Smooth muscle cell of the pulmonary artery (primary cell): Measurements from ENCODE around the gene VPS52. TPM values are rescaled to one million over a fixed set of nuclear protein-coding genes. Genes with fewer than 3 reads are reported as not detected.

Experiments
- total RNA-seq: library from RNA; depleted of rRNA; stranded (reverse); fragments of >200 nt; gene quantifications from 2 replicates; pipeline ENCODE4 v1.2.3, GENCODE V29; 2014

The VPS52 gene, protein sequence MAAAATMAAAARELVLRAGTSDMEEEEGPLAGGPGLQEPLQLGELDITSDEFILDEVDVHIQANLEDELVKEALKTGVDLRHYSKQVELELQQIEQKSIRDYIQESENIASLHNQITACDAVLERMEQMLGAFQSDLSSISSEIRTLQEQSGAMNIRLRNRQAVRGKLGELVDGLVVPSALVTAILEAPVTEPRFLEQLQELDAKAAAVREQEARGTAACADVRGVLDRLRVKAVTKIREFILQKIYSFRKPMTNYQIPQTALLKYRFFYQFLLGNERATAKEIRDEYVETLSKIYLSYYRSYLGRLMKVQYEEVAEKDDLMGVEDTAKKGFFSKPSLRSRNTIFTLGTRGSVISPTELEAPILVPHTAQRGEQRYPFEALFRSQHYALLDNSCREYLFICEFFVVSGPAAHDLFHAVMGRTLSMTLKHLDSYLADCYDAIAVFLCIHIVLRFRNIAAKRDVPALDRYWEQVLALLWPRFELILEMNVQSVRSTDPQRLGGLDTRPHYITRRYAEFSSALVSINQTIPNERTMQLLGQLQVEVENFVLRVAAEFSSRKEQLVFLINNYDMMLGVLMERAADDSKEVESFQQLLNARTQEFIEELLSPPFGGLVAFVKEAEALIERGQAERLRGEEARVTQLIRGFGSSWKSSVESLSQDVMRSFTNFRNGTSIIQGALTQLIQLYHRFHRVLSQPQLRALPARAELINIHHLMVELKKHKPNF
- total RNA-seq: 40.2 and 44.2 TPM in 2 replicates

GRCh38 chr6:33271468-33272274 lies at the start of gene VPS52, which contains the start of gene RPS18:
TSS of gene VPS52 (minus strand) at chr6:33271876. CDS start at chr6:33271675, 201 bp downstream.
TSS of gene RPS18 (plus strand) at chr6:33272075. CDS start at chr6:33272120, 45 bp downstream.

GRCh38 chr6:33317669-33318425 lies 46.2 kb upstream of the VPS52 start, which contains the start of gene ZBTB22:
TSS of gene ZBTB22 (minus strand) at chr6:33317744. CDS start at chr6:33316916, 828 bp downstream.

DNA sequence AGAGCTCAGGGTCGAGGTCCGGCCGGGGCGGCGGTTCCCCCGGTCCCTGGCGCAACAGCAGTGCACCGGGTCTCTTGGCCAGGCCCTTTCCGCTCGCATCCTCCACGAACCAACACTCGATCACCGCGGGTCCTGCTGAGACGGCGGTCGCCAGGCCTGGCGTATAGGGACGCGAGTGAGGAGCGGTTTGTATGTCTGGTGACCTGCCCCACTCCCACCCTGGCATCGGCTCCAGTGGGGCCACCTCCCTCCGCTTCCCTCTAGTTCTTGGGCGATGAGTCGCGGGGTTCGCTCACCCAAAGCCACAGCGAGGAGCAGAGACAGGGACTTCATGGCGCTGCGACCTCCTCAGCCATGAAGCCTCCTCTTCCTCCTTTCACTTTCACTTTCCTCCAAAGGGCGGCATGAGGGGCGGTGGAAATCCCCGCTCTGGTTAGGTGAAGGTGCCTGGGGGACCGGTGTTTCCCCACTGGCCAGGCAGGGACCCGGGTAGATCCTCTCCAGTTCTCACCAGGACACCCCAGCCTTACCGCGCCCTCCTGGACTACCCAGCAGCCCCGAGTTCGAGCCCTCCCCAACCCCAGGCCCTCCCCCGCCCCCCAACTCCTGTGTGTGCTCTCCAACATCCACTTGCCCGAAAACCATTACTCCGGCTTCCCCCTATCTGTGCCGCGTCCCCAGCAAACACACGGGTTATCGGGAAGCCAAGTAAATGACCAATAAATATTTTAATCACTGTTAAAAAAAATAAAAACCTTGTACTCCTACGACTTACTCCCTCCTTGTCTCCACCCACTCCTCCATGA lies 42.2 kb upstream of the VPS52 start, which contains the start of gene TAPBP:
TAPBP (minus strand) TSS at position 370 of the 806 bp plus-strand sequence; CDS start at position 333, 37 bp downstream.

DNA sequence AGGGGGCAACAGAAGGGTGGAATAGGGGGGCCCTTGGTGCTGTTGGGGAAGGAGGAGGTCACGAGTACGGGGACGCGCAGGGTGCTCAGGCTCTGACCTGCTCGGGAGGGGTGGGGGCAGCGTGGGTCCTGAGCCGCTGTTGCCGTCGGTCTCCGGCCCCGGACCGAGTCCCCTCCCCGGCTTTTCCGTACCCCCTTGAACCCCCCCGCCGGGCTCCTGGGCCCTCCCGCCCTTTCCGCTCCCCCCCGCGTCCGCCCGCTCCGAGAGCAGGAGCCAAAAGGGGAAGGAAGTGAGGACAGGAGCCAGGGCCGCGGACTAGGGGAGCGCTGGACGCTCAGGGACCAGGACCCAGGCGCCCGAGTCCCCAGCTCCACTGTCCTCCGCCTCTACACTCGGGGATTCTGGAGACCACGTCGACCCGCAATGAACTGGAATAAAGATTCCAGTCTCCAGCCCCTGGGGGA lies 27.1 kb upstream of the VPS52 start, which contains the start of gene RGL2:
RGL2 (minus strand) TSS at position 170 of the 464 bp plus-strand sequence. CDS start 332 bp downstream, outside the sequence.

DNA sequence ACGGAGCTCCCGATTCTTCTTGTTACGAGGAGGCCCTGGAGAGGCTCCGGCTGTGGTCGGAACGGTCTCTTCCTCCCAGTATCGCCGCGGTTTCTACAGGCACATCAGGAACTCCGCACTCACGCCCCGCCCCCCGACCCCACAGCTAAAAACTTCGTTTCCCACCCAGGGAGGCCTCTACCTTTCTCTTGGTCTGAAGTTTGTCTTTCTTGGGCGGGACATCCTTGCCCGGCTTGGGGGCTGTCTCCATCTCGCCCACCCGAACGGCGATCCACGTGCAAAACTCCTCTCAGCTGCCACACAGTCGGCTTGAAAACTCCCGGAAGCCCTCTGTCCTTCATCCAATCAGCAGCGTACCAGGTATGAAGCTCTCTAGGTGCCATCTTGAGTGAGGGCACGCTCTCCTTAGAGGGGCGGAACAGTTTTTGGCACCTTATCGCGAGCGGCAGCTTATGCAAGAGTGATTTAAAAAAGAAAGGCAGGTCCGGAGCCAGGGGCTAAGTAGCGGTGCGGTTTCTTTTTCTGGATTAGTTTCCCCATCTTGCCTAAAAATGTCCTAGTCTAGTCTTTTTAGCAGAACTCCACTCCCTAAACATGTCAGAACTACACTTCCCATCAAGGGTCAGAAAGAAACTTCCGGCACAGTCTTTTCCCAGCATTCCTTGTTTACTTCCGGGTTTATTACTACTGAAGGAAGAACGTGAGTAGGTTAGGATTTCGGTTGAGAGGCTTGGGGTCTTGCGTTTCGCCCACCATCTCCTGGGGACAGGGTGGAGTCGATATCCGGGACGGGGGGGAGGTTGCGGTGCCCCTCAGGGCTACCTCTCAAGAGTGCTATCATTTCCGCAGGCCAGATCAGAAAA lies 17.5 kb upstream of the VPS52 start, which contains the start of the genes PFDN6 and WDR46:
PFDN6 (plus strand) TSS at position 681 of the 863 bp plus-strand sequence. CDS start 256 bp downstream, outside the sequence.
WDR46 (minus strand) TSS at position 319 of the 863 bp plus-strand sequence; CDS start at position 250, 69 bp downstream.

GRCh38 chr6:33276864-33277662 lies 5.4 kb upstream of the VPS52 start, which contains the start of gene B3GALT4:
TSS of gene B3GALT4 (plus strand) at chr6:33277123. CDS start at chr6:33277420, 297 bp downstream.

GRCh38 chr6:33208091-33208967 lies 63.3 kb downstream of the VPS52 start, which contains the start of gene RING1:
TSS of gene RING1 (plus strand) at chr6:33208500. CDS start at chr6:33208823, 323 bp downstream.

GRCh38 chr6:33204415-33205190 lies 67.1 kb downstream of the VPS52 start, which contains the start of gene HSD17B8:
TSS of gene HSD17B8 (plus strand) at chr6:33204655. CDS start at chr6:33204669, 14 bp downstream.

Other genes starting within 250 kb of the VPS52 start
- 0.17 and 3.8 TPM in 2 replicates for gene HLA-DPA1, start 198.2 kb downstream of the VPS52 start, total RNA-seq
- gene HLA-DPB1, start 195.9 kb downstream of the VPS52 start, total RNA-seq: 2.8 and 19.5 TPM in 2 replicates
- 0.13 and 0.83 TPM in 2 replicates for gene COL11A2, start 79.4 kb downstream of the VPS52 start, total RNA-seq
- 32.2 and 34.4 TPM in 2 replicates for gene RXRB, start 71.2 kb downstream of the VPS52 start, total RNA-seq
- 158 and 190 TPM in 2 replicates for gene SLC39A7, start 71.0 kb downstream of the VPS52 start, total RNA-seq
- gene HSD17B8, start 67.2 kb downstream of the VPS52 start, total RNA-seq: 4.2 and 5.4 TPM in 2 replicates
- 33.2 and 33.3 TPM in 2 replicates for gene RING1, start 63.4 kb downstream of the VPS52 start, total RNA-seq
- gene RPS18, start 199 bp upstream of the VPS52 start, total RNA-seq: 1,733 and 1,914 TPM in 2 replicates
- 4.9 and 7.6 TPM in 2 replicates for gene B3GALT4, start 5.2 kb upstream of the VPS52 start, total RNA-seq
- 44.7 and 54.2 TPM in 2 replicates for gene WDR46, start 17.4 kb upstream of the VPS52 start, total RNA-seq
- 20.1 and 25.2 TPM in 2 replicates for gene PFDN6, start 17.7 kb upstream of the VPS52 start, total RNA-seq
- 27.0 and 46.3 TPM in 2 replicates for gene RGL2, start 27.1 kb upstream of the VPS52 start, total RNA-seq
- gene TAPBP, start 42.2 kb upstream of the VPS52 start, total RNA-seq: 91.0 and 112 TPM in 2 replicates
- 28.3 and 28.5 TPM in 2 replicates for gene ZBTB22, start 45.9 kb upstream of the VPS52 start, total RNA-seq
- 32.6 and 46.1 TPM in 2 replicates for gene DAXX, start 51.1 kb upstream of the VPS52 start, total RNA-seq
- 2.1 and 5.0 TPM in 2 replicates for gene KIFC1, start 119.9 kb upstream of the VPS52 start, total RNA-seq
- gene PHF1, start 139.1 kb upstream of the VPS52 start, total RNA-seq: 25.1 and 30.0 TPM in 2 replicates
- 102 and 104 TPM in 2 replicates for gene CUTA, start 146.2 kb upstream of the VPS52 start, total RNA-seq
- 10.5 and 16.1 TPM in 2 replicates for gene SYNGAP1, start 148.2 kb upstream of the VPS52 start, total RNA-seq
- 4.9 and 6.5 TPM in 2 replicates for gene ZBTB9, start 182.7 kb upstream of the VPS52 start, total RNA-seq